Transverse colon (tissue), 3 donors: ENCODE measurements around the gene MSI2.

Source experiments
- CTCF ChIP-seq, 5 experiments: fragments of 200-600 bp in 3 of 5; fragments of 450-650 bp in 2 of 5; sonication (generic) in 3 of 5; IDR thresholded peaks; 1 replicate in 2 of 5; 2 replicates in 3 of 5; pipeline ENCODE4 v1.5.1; 2016 to 2017; ENCODE audit warnings: antibody characterized with exemption in 5 of 5, inconsistent platforms in 3 of 5, mild to moderate bottlenecking in 2 of 5, moderate library complexity in 1 of 5
- EP300 ChIP-seq: sonication (generic); formaldehyde crosslinking; IDR thresholded peaks from one replicate; pipeline ENCODE4 v1.6.1; 2017; ENCODE audit warnings: antibody characterized with exemption, low read depth

GRCh38 chr17:57247913-57248312 lies 8.4 kb upstream of the MSI2 start:
- TF ChIP-seq CTCF (IDR thresholded peaks at IDR 0.05), result no peak
- no peak for TF ChIP-seq EP300
